ENCODE measurements around the gene ATXN2.
A peak's percentile ranks its signal among the peaks of the same experiment; 100 is the strongest.

The ATXN2 gene

DNA sequence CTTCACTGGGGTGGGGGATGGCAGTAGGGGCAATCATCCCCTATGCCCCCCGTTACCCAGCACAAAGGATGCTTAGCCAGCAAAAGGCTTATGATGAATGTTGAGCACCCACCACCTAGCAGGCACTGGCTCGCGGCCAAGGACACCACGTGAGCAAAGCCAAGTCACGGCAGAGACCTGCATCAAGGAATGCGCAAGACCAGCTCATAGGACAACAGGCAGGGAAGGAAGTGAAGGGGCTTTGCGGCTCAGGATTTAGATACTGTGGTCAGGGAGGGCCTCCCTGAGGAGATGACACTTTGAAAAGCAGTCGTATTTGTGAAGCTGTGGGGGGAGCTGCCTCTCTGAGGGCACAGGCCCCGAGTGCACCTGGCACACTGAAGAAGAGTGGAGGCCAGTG is 160.6 kb downstream of the ATXN2 start:
- DNase-seq (ENCODE audit: low read depth) = peak; percentile 63

DNA sequence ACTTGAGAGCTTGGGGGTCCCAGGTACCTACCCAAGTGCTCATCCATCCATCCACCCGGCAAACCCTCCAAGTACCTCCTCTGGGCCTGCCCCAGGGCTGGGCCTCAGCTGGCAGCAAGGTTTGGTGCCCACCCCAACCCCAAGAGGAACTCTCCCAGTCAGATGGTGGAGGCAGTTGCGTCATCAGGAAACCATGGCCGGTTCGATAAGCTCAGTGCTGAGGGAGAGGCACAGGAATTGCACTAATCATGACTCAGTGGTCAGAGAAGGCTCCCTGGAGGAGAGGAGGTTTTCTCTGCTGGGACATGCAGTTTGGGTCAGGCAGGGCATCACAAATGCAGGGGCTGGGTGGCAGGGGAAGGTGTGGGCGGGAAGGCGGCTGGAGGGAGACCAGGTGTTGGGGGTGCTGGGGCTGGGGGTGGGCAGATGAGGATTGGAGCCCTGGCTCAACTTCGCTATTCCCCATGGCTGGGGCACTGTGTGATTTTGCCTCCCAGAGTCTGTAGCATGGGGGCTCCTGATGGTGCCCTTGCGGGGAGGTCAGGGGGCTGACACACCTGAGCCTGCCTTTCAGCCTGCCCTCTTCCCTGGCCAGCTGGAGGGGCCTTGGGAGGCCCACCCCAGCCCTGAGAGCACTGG is 161.2 kb downstream of the ATXN2 start:
- DNase-seq (ENCODE audit: low read depth) = no peak

DNA sequence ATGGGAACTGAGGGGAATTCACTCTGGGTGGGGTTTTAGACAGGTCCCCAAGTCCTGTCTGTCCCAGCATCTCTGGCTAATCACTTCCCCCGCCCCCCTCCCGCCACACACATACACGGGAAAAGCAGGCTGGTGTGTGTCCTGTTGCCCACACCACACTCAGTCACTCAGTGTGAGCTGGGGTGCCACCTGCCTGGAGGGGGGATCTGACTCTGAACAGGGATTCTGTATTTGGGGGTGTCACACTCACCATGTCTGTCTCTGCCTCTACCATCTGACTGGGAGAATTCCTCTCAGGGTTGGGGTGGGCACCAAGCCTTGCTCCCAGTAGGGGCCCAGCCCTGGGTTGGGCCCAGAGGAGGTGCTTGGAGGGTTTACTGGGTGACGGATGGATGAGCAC is 162.3 kb downstream of the ATXN2 start:
- no peak for DNase-seq (ENCODE audit: low read depth)

DNA sequence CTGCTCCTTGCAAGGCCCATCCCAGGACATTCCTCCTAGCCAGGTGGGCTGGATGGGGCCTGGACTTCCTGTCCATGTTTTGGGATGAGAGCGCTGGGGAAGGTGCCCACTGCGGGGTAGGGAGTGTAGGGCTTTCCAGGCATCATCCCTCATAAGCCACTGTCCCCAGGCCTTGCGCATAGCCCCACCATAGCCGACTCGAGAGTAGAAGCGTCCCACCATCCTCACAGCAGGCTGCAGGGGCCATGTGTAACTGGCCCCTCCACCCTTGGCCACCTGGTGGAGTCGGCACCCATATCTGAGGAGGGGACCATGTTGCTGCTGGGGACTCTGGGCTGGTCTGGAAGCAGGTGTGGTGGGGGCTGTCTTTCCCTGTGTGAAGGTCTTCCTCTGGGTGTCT is 162.8 kb downstream of the ATXN2 start:
- no peak for DNase-seq (ENCODE audit: low read depth)

DNA sequence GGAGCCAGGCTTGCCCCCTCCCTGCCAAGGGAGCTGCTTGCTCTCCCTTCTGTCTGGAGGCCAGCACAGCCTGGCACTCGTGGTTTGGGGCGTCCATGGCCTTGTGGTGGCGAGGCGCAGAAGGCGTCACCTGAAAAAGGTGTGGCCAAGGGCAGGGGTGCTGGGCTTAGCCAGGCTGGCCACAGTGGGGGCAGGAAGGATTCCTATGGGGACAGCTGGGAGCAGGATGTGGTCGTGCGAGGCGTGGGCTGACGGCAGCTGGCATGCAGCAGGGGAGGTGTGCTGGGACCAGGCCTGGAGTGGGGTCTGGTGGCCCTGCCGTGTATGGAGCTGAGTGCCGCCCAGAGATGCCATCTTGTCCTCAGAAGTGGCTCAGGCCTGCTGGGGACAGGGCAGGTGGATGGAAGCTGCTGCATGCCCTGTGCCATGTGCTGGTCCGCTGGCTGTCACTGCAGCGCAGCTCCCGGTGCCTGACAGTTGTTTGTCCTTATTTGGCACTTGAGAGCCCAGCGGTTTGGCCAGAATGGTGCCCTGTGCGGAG is 163.4 kb downstream of the ATXN2 start:
- DNase-seq (ENCODE audit: low read depth) = no peak

DNA sequence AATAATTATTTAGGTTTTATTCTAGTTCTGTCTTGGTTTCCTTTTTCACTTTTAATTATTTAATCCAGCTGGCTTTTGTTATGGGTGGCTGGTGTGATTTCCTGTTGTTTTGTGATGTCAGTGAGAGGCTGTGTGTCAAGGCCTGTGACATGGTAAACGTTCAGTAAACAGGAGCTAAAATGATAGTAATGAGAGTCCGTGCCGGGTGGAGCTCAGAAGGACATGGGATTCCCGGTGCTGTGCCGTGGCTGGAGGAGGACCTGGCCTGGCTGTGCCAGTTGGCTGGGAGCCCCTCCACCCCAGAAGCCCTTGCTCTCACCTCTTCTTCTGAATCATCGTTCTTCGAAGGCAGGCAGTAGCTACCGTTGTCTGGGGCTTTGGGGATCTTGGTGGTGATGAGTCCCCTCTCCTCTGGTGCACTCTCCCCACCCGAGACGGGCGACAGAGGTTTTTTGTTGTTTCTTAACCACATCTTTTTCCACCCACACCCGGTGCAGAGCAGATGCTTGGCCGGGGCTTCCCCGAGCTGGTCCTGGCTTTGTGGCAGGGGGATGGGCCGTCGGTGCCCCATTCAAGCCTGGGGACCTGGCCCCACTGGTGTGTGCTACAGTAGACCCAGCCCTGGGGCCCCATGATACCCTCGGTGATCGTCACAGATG is 164.3 kb downstream of the ATXN2 start:
- DNase-seq (ENCODE audit: low read depth) = peak; percentile 77

DNA sequence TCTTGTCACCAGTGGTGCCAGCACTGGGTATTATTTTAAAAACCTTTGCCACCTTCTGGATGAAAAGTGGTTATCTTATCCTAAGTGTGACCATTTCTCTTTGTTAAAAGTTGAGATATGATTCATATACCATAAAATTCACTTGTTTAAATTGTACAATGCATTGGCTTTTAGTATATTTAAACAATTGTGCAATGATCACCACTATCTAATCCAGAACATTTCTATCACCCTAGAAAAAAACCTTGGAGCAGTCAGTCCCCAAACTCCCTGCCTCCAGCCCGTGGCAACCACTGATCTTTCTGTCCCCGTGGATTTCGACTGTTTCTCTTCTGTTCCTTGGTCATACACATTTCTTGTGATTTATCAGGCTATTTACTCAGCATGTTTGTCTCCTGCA is 165.1 kb downstream of the ATXN2 start:
- DNase-seq (ENCODE audit: low read depth) = no peak

DNA sequence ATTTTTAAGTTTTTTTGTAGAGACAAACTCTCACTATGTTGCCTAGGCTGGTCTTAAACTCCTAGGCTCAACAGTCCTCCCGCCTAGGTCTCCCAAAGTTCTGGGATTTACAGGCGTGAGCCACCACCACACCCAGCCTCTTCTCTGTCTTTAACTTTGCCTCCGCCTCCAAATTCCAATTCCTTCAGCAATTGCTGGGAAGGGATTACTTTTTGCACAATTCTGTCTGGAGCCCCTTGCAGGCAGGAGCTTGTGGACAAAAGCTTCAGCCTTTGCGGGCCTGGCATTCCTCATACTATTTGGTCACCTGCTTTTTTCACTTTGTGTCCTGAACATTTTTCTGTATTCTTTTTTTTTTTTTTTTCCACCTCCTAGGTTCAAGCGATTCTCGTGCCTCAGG is 167.3 kb downstream of the ATXN2 start:
- DNase-seq (ENCODE audit: low read depth) = no peak

DNA sequence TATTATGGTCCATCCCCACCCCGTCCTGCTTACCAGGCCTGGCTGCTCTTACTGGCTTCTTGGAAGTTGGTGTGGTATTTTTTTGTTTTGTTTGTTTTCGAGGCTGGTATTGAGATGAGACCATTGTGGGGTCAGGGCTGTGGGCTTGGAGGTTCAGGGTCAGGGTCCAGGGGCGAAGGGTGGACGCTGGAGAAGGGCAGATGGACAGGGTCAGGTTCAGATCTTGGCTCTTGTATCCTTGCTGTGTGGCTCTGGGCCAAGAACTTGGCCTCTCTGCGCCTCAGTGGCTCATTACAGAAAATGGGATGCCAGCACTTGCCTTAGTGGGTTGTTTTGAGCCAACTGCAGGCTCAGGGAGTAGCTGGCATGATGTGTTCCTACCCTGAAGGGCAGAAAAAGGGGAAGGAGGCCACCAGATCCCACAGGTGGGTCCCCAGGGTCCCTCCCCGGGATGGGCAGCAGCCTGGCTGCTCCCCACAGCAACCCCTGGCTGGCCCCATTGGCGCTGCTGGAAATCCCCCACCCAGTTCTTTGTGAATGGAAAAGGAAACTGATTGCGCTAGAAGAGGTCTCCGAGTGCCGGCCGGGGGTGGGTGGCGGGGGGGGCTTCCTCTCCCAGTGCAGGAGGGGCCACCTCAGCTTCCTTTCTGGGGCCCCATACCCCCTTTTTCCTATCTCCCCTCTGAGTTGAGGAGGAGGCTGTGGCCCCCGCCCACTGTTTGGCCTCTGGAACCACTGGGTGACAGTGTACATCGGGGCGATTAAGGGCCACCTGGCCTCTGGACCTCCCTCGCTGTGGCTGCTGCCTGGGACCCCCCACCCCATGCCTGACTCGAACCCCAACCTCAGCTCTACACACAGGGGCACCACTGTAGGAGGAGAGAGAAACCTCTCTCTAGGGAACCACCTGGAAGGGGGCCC is 168.4 kb downstream of the ATXN2 start:
- peak; percentile 58 for DNase-seq (ENCODE audit: low read depth)

DNA sequence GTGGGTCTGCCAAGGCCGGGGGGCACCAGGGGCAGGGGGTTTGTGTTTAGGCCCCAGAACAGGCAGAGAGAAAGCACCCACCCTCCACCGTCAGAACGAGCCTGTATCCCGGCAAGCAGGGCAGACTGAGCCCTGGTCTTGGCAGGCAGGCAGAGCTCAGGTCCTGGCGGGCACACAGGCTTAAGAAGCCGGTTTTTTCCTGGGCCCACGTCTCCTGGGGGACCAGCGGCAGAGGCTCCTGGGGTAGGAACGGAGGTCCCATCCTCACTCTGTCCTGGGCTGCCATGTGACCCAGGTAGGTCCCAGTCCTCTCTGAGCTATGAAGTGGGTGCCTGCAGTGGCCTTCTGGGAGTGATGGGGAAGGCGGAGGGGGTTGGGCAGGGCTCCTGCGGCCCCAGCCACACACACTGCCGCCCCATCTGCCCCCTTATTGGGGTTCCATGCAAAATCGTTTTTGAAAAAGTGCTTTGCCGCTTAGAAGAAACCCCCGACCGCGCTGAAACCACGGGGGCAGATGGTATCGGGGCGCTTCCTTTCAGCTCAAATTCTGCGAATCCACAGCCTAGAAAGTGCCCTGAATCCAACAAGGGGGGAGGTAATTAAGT is 169.2 kb downstream of the ATXN2 start:
- DNase-seq (ENCODE audit: low read depth) = peak; percentile 61

DNA sequence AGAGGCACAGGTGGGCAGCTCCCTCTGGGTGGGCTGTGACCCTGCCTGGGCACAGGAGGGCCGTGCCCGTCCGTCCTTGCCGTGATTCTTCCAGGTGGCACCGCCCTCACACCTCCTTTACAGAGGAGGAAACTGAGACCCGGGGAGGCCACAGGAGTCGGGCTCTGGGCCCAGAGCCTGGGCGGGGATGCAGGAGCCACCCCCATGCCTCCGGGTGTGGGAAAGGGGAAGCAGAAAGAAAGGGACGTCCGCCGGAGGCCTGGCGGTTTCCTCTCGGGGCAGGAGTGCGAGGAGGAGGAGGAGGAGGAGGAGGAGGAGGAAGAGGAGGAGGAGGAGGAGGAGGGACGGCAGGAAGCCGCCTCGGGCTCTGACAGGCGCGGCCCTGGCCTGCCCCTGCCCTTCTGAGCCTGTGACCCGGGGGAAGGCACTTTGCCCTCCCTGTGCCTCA is 170.4 kb downstream of the ATXN2 start:
- no peak for DNase-seq (ENCODE audit: low read depth)

DNA sequence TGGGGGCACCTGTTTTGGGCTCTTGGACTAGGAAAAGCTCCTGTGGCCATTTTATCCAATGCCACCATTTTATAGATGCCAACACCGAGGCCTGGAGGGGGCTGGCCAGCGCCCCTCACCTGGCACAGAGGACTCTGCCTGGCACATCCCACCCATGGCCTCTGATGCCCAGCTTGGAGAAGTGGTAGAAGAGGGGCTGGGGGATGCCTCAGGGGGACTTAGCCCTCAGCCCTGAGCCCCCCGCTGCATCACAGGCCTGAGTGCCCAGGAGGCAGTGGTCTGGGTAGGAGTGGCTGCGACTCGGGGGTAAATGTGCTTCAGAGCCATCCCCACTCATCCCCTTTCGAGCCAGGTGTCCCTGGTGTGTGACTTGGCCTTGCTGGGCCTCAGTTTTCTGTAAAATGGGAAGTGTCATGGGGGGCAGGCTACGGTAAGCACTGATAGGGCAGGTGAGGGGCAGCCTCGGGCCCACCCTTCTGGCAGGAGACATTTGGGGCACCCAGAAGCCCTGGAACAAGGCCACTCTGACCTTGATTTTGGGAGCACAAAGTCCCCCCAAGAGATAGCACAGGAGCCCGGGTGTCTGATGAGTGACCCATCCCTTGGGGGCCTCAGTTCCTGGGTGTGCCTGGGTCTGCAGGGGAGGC is 170.9 kb downstream of the ATXN2 start:
- no peak for DNase-seq (ENCODE audit: low read depth)

DNA sequence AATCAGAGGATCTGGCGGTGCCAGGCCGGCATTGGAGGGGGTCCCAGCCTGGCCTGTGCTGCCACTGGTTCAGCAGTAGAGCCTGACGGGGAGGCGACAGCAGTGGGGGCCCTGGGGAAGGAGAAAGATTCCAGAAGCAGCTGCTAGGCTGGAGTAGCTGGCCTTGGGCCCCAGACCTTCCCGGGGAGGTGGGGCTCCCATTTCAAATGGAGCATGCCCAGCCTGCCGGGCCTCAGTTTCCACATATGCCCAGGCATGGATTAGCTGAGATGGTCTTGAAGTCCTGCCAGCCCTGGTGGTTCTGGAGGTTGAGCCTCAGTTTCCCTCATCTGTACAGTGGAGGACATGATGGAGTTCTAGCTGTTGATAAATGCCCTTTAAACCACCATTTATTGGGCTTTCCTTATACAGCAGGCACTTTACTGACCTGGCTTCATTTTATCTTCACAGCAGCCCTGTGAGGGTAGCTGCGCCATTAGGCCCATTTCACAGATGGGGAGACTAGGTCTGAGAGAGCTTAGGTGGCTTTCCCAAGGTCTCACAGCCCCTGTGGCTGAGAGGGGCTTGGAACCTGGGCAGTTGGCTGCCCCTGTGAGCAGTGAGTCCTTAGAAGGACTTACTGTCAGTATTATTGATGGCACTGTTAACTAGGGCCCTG is 171.6 kb downstream of the ATXN2 start:
- no peak for DNase-seq (ENCODE audit: low read depth)

DNA sequence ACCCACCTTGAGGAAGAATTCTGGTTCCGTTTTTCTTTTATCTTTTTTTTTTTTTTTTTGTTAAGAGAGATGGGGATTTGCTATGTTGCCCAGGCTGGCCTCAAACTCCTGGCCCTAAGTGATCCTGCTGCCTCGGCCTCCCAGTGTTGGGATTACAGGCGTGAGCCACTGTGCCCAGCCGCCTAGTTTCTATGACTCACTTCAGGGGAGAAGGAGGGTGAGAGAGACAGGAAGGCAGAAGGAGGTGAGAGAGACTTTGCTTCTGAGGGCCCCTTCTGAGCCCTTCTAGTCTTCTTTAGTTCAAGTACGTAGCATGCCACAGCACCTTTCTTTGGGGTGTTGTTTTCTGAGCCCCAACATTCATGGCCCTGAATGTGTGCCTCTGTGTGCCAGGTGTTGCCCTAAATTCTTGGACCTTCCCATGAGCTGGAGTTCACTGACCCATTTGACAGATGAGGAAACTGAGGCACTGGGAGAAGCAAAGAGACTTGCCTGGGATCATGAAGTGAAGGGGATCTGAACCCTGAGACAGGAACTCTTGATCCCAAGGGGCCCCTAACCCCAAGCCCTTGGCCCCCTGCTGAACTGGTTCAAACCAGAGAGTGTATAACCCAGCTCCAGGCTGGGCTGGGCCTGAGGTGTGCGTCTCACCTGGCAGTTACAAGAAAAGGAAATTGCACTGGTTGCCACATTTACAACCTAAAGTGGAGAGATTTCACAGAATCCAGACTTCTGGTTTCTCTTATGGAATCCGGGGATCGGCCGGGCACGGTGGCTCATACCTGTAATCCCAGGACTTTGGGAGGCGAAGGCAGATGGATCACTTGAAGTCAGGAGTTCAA is 172.6 kb downstream of the ATXN2 start:
- DNase-seq (ENCODE audit: low read depth) = no peak

DNA sequence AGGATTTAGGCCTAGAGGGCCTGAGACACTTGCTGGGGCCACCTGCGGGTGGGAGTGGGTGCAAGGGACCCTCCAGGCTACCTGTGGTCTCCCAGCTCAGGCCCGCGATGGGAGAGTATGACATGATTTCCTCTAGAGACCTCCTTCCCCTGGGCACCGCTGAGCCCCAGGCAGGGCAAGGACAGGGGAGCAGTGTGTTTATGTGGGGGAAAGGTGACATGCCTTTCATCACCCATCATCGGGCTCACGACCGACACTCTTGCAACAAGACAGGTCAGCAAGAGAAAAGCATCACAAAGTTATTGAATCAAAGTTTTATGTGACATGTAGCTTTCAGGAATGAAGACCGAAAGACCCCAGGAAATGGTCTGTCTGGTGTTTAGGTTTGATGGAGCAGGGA is 173.5 kb downstream of the ATXN2 start:
- no peak for DNase-seq (ENCODE audit: low read depth)

DNA sequence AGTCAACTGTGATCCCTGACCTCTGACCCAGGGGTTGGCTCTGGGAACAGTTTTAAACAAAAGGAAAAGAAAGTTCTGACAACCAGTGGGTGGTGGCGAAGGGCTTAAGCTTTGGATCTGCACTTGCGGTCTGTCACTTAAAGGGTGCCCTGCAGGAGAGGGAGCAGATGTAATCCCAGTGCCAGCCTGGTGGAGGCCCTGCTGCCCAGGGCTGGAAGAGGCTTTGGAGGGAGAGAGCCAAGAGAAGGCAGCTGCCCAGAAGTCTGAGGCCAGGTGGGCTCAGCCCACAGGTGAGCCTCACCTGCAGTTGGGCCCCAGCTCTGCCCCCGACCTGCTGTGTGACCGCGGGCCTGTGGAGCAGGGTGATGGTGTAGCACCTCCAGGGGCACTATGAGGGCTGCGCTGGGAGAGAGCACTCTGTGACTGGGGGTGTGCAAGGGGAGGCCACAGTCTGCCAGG is 174.3 kb downstream of the ATXN2 start:
- DNase-seq (ENCODE audit: low read depth) = no peak

DNA sequence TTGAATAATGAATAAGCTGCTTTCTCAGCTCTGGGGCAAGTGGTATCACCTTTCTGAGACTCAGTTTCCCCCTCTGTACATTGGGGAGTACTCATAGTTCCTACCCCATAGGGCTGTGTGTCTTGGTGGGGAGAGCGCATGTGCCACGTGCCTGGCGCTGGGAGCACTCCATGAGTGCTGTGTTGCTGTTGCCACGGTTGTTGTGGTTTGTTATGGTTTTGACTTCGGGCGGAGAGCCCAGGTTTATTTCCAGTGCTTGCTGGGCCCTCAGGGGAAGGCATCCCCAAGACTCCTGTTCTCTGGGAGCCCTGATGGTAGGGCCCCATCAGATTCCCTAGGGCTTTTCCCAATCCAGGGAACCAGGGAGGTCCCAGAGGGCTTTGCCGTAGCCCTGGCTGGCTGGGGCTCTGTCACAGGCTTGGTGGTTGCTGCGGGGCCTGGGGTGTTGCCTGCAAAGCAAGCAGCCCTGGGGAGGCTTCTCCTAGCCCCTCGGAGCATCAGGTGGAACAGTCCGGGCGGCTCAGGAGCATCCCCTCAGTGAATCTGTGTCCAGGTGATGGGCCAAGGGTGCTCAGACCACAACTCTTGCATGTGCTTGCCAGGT is 174.8 kb downstream of the ATXN2 start:
- no peak for DNase-seq (ENCODE audit: low read depth)

DNA sequence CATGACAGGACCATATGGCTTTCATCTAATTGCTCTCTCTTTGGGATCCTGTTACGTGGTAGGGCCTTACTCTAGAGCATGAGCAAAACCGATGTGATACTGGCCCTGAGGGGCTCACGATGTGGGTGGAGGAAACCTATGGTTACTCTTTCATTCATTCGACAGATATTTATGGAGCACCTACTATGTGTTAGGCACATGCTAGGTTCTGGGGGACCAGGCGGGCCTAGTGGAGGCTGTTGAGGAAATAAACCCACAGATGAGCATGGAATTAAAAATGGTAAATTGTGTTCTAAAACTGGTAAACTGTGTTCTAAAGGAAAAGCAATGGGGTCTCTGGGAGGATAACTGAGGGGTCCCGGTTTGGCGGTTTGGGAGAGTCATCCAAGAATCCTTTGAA is 178.6 kb downstream of the ATXN2 start:
- DNase-seq (ENCODE audit: low read depth) = no peak

DNA sequence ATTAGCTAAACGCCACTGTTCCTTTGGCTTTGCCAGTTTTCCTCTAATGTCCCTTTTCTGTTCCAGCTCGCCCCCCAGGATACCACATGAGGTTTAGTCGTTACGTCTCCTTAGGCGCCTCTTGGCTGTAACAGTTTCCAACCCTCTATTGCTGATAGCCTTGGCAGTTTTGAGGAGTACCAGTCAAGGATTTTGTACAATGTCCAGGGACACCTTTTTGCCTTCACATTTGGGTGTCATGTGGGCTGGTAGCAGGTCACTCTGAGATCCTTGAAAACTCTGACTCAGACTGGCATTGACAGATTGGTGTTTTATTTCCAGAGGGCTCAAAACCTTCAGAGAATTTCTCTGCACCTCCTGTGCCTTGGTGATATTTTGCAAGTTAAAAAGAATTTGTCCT is 179.3 kb downstream of the ATXN2 start:
- no peak for DNase-seq (ENCODE audit: low read depth)

DNA sequence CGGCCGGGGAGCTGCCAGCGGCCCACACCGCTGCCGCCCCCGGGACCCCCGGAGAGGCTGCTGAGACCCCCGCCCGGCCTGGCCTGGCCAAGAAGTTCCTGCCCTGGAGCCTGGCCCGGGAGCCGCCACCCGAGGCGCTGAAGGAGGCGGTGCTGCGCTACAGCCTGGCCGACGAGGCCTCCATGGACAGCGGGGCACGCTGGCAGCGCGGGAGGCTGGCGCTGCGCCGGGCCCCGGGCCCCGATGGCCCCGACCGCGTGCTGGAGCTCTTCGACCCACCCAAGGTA is 180.6 kb downstream of the ATXN2 start:
- no peak for DNase-seq (ENCODE audit: low read depth)
